Sigmoid colon (tissue), 7 donors: Measurements from ENCODE around the gene BHMT. TPM values are rescaled to one million over a fixed set of nuclear protein-coding genes. Genes with fewer than 3 reads are reported as not detected.
A peak's percentile ranks its signal among the peaks of the same experiment; 100 is the strongest.
"Not testable (repeated sequence)": the region's sequence is repeated elsewhere in the genome, so short reads cannot be mapped to it uniquely, and the experiment has no call there.

ENCODE experiments used
- DNase-seq: peaks from one replicate; pipeline ENCODE4 v3.0.0-alpha.2; 2019
- H3K27ac ChIP-seq, 4 donors: fragments of 200-600 bp; sonication (generic); one replicate each; pipeline ENCODE4 v1.5.1; 2016 to 2019; ENCODE audit warnings: mild to moderate bottlenecking in 1 of 4
- H3K27me3 ChIP-seq, 3 donors: fragments of 200-600 bp; sonication (generic); one replicate each; pipeline ENCODE4 v1.5.1; 2019; ENCODE audit warnings: mild to moderate bottlenecking in 1 of 3
- H3K36me3 ChIP-seq, 4 donors: fragments of 200-600 bp; sonication (generic); one replicate each; pipeline ENCODE4 v1.5.1; 2016 to 2019
- H3K4me1 ChIP-seq, 4 donors: fragments of 200-600 bp; sonication (generic); one replicate each; pipeline ENCODE4 v1.5.1; 2017 to 2019
- H3K4me3 ChIP-seq, 4 donors: fragments of 200-600 bp; sonication (generic); one replicate each; pipeline ENCODE4 v1.5.1; 2017 to 2019; ENCODE audit warnings: mild to moderate bottlenecking in 2 of 4, moderate library complexity in 1 of 4
- H3K9me3 ChIP-seq, 4 donors: fragments of 200-600 bp in 3 of 4; sonication (generic) in 3 of 4; one replicate each; pipeline versions ENCODE4 v1.5.1 to v1.6.1; 2013 to 2019
- EP300 ChIP-seq, 4 donors: sonication (generic); formaldehyde crosslinking; IDR thresholded peaks; one replicate each; pipeline ENCODE4 v1.6.1; 2017; ENCODE audit warnings: antibody characterized with exemption in 4 of 4
- POLR2A ChIP-seq, 2 donors: fragments of 450-650 bp; IDR thresholded peaks; one replicate each; pipeline ENCODE4 v1.6.1; 2016; ENCODE audit warnings: antibody characterized with exemption in 2 of 2, mild to moderate bottlenecking in 2 of 2, moderate library complexity in 2 of 2
- POLR2AphosphoS5 ChIP-seq, 4 donors: sonication (generic); formaldehyde crosslinking; IDR thresholded peaks; one replicate each; pipeline ENCODE4 v1.6.1; 2017; ENCODE audit warnings: antibody characterized with exemption in 4 of 4
- WGBS, 2 donors: extraction: QIAGEN DNeasy Blood & Tissue Kit; methylation state at CpG; one replicate each; pipeline ENCODE4 v1.1.7; 2013; 5-methylcytosine and 5-hydroxymethylcytosine counted together
- intact Hi-C: fragments of 100-400 bp; cut with DNase I; formaldehyde crosslinking; loops from one replicate; pipeline ENCODE4 v1.15.1; 2023
- polyA plus RNA-seq, 3 donors: library from polyadenylated mRNA; stranded (reverse); fragments of 200-250 nt; gene quantifications; one replicate each; pipeline ENCODE4 v1.2.3, GENCODE V29; 2013
- total RNA-seq, 4 donors: library from RNA; depleted of rRNA; stranded (reverse); fragments of >200 nt; gene quantifications; one replicate each; pipeline ENCODE4 v1.1.0, GENCODE V29; 2016
- TF ChIP-seq, protein P1 (sequence below), 4 experiments: fragments of 450-650 bp in 3 of 4; fragments of 200-600 bp in 1 of 4; IDR thresholded peaks; one replicate each; pipeline ENCODE4 v1.5.1; 2016 to 2019; ENCODE audit warnings: antibody characterized with exemption in 4 of 4, mild to moderate bottlenecking in 3 of 4, moderate library complexity in 2 of 4
- donor health status: healthy with polysubstance abuse.
- donor health status: Bipolar disorder and iron deficiency.
- donor health status: healthy.

BHMT gene
- total and polyA plus RNA-seq, 7 donors, result 0.04 to 6.6 (median 0.36) TPM; not detected in 2

DNA sequence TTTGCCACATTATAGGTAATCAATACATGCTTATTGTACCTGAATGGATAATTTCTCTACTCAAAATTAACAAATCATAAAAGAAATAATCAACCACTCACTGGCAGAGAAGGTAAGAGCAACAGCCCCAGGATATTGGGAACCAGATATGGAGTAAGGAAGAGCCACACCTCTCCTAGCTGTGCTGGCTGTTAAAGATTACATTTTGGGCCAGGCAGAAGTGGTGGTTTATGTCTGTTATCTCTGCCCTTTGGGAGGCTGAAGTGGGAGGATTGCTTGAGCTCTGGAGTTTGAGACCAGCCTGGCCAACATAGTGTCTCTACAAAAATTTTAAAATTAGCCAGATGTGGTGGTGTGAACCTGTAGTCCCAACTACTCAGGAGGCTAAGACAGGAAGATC is 56.4 kb downstream of the BHMT start:
- Histone ChIP-seq H3K9me3 (no peaks in the 10 kb centered on the region), H3K27ac (no peak overlapping the region), H3K36me3 (no peaks in the 10 kb centered on the region), H3K4me1 (peaks cover 0 to 26% (median 11%) of the 10 kb centered on the region in 4 donors), H3K27me3 (no peaks in the 10 kb centered on the region), H3K4me3 (no peak overlapping the region)
- TF ChIP-seq, protein P1, sequence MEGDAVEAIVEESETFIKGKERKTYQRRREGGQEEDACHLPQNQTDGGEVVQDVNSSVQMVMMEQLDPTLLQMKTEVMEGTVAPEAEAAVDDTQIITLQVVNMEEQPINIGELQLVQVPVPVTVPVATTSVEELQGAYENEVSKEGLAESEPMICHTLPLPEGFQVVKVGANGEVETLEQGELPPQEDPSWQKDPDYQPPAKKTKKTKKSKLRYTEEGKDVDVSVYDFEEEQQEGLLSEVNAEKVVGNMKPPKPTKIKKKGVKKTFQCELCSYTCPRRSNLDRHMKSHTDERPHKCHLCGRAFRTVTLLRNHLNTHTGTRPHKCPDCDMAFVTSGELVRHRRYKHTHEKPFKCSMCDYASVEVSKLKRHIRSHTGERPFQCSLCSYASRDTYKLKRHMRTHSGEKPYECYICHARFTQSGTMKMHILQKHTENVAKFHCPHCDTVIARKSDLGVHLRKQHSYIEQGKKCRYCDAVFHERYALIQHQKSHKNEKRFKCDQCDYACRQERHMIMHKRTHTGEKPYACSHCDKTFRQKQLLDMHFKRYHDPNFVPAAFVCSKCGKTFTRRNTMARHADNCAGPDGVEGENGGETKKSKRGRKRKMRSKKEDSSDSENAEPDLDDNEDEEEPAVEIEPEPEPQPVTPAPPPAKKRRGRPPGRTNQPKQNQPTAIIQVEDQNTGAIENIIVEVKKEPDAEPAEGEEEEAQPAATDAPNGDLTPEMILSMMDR (IDR thresholded peaks at IDR 0.05), result no peak
- no peak for TF ChIP-seq POLR2AphosphoS5 (IDR thresholded peaks at IDR 0.05)
- TF ChIP-seq POLR2A (IDR thresholded peaks at IDR 0.05), result no peak
- TF ChIP-seq EP300 (IDR thresholded peaks at IDR 0.05), result no peak
- DNase-seq, result no peak
- intact Hi-C loops, result no loop called here

GRCh38 chr5:79170661-79171060 is 59.1 kb downstream of the BHMT start:
- peak overlapping the region in 1 of 4 donors; percentile 47 for H3K27ac ChIP-seq
- intact Hi-C loops, result no loop called here
- TF ChIP-seq, protein P1 (IDR thresholded peaks at IDR 0.05), result no peak
- H3K4me3 ChIP-seq, result no peak overlapping the region
- no peaks in the 10 kb centered on the region for H3K9me3 ChIP-seq
- H3K4me1 ChIP-seq, result peaks cover 0 to 26% (median 11%) of the 10 kb centered on the region in 4 donors
- no peak for DNase-seq
- no peaks in the 10 kb centered on the region for H3K27me3 ChIP-seq
- H3K36me3 ChIP-seq, result no peaks in the 10 kb centered on the region

DNA sequence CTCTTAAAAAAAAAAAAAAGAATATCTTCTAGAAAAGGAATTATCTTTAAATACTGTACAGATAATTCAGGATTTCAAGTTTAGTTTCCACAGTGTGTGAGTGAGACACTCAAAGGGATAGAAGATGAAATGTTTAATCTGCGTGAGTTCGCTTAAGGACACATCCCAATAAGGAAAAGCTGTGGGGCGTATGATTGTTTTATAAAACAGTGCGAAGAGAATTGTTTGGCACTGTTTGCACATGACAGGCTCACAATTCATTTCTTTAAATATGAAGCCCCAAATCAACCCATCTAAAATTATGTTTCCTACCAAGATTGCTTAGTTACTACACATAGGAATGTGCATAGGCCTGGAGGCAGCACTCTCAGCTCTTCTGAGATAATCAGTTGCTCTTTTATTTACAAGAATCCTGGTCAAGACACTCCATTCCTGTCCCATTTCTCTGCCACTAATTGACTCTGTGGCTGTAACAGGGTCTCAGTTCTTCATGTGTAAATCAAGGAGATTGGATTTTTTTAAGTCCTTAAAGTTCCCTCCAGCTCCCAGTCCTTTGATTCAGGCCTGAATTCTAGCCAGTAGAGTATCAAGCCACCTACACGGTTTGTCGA is 60.1 kb downstream of the BHMT start:
- no peaks in the 10 kb centered on the region for H3K36me3 ChIP-seq
- H3K27ac ChIP-seq, result peak overlapping the region; percentile 33 to 68 (median 49)
- no peaks in the 10 kb centered on the region for H3K9me3 ChIP-seq
- intact Hi-C loops, result no loop called here
- H3K27me3 ChIP-seq, result no peaks in the 10 kb centered on the region
- WGBS, 2 donors, result 50 to 78% methylated on average over 6 of the region's 6 CpGs
- DNase-seq, result no peak
- H3K4me1 ChIP-seq, result peaks cover 0 to 26% (median 12%) of the 10 kb centered on the region in 4 donors
- TF ChIP-seq POLR2A (IDR thresholded peaks at IDR 0.05) (no peak), POLR2AphosphoS5 (IDR thresholded peaks at IDR 0.05) (peak in 1 of 4 donors; percentile 8)
- no peak overlapping the region for H3K4me3 ChIP-seq

- TF ChIP-seq, protein P1 (IDR thresholded peaks at IDR 0.05), result no peak
- no peak for TF ChIP-seq POLR2A (IDR thresholded peaks at IDR 0.05)
- TF ChIP-seq POLR2AphosphoS5 (IDR thresholded peaks at IDR 0.05), result no peak
- TF ChIP-seq EP300 (IDR thresholded peaks at IDR 0.05), result no peak
- Histone ChIP-seq H3K27ac (peak overlapping the region; percentile 33 to 68 (median 49)), H3K4me1 (peaks cover 0 to 27% (median 13%) of the 10 kb centered on the region in 4 donors), H3K27me3 (no peaks in the 10 kb centered on the region), H3K36me3 (no peaks in the 10 kb centered on the region), H3K9me3 (no peaks in the 10 kb centered on the region), H3K4me3 (no peak overlapping the region)
- no peak for DNase-seq
- WGBS, 2 donors, result 77 to 85% methylated on average over 1 of the region's 1 CpG
- intact Hi-C loops, result no loop called here
Measured at GRCh38 chr5:79172269-79172668, 60.7 kb downstream of the BHMT start.

- no peaks in the 10 kb centered on the region for H3K36me3 ChIP-seq
- TF ChIP-seq EP300 (IDR thresholded peaks at IDR 0.05) (no peak), POLR2AphosphoS5 (IDR thresholded peaks at IDR 0.05) (no peak), POLR2A (IDR thresholded peaks at IDR 0.05) (no peak)
- TF ChIP-seq, protein P1 (IDR thresholded peaks at IDR 0.05), result no peak
- no peaks in the 10 kb centered on the region for H3K27me3 ChIP-seq
- DNase-seq, result no peak
- no peak overlapping the region for H3K27ac ChIP-seq
- H3K4me3 ChIP-seq, result no peak overlapping the region
- H3K9me3 ChIP-seq, result no peaks in the 10 kb centered on the region
- WGBS, 2 donors, result 23 to 67% methylated on average over 6 of the region's 6 CpGs
- H3K4me1 ChIP-seq, result peaks cover 0 to 29% (median 13%) of the 10 kb centered on the region in 4 donors
- intact Hi-C loops, result no loop called here
Measured at GRCh38 chr5:79173626-79174025, 62.0 kb downstream of the BHMT start.

GRCh38 chr5:79180449-79180848 is 68.8 kb downstream of the BHMT start:
- H3K4me1 ChIP-seq, result peaks cover 0 to 31% (median 22%) of the 10 kb centered on the region in 4 donors
- intact Hi-C loops, result loop anchor here (5.0 kb wide), 1 partner anchor 57 kb away; the partner anchor contains the start of gene JMY
- peak overlapping the region in 1 of 4 donors; percentile 69 for H3K27ac ChIP-seq
- 87 to 90% methylated on average over 4 of the region's 4 CpGs for whole genome bisulfite sequencing, 2 donors
- DNase-seq, H3K36me3 ChIP-seq, H3K9me3 ChIP-seq, H3K27me3 ChIP-seq, H3K4me3 ChIP-seq: not testable (repeated sequence)
